HL-60 (cell line): ENCODE results near the gene MALRD1.

ENCODE experiments used
- DNase-seq, 2 experiments: peaks; one replicate each; pipeline ENCODE4 v3.0.0-alpha.2; 2010 to 2020; ENCODE audit warnings: low read depth in 1 of 2, low spot score in 1 of 2
- H3K27ac ChIP-seq: fragments of 250-450 bp; sonication (Bioruptor Pico); replicated peaks from 2 replicates; pipeline ENCODE4 v1.5.1; 2020; ENCODE audit warnings: mild to moderate bottlenecking, moderate library complexity
- H3K27me3 ChIP-seq: fragments of 250-450 bp; sonication (Bioruptor Pico); 2 replicates; pipeline ENCODE4 v1.5.1; 2021; ENCODE audit warnings: mild to moderate bottlenecking, moderate library complexity; ENCODE audit not compliant: insufficient read depth, poor library complexity, severe bottlenecking
- H3K4me3 ChIP-seq: replicated peaks from 2 replicates; pipeline ENCODE4 v1.5.1; 2011; ENCODE audit warnings: mild to moderate bottlenecking, control low read depth, low read length; ENCODE audit not compliant: insufficient read depth
- GABPA ChIP-seq: IDR thresholded peaks from 2 replicates; pipeline ENCODE4 v1.6.1; 2012; ENCODE audit warnings: low read depth
- POLR2AphosphoS5 ChIP-seq: IDR thresholded peaks from 2 replicates; pipeline ENCODE4 v1.6.1; 2012; ENCODE audit warnings: low read depth
- SPI1 ChIP-seq: IDR thresholded peaks from 2 replicates; pipeline ENCODE4 v1.6.1; 2012; ENCODE audit warnings: low read depth, mild to moderate bottlenecking, borderline replicate concordance
- TF ChIP-seq, protein P1 (sequence below): IDR thresholded peaks from one replicate; pipeline ENCODE4 v1.5.1; 2011; ENCODE audit warnings: low read length, control low read depth, inconsistent platforms; ENCODE audit not compliant: insufficient read depth
- TF ChIP-seq, protein P2 (sequence below): IDR thresholded peaks from 2 replicates; pipeline ENCODE4 v1.6.1; 2012; ENCODE audit warnings: low read depth; ENCODE audit not compliant: insufficient replicate concordance

MALRD1 gene

DNA sequence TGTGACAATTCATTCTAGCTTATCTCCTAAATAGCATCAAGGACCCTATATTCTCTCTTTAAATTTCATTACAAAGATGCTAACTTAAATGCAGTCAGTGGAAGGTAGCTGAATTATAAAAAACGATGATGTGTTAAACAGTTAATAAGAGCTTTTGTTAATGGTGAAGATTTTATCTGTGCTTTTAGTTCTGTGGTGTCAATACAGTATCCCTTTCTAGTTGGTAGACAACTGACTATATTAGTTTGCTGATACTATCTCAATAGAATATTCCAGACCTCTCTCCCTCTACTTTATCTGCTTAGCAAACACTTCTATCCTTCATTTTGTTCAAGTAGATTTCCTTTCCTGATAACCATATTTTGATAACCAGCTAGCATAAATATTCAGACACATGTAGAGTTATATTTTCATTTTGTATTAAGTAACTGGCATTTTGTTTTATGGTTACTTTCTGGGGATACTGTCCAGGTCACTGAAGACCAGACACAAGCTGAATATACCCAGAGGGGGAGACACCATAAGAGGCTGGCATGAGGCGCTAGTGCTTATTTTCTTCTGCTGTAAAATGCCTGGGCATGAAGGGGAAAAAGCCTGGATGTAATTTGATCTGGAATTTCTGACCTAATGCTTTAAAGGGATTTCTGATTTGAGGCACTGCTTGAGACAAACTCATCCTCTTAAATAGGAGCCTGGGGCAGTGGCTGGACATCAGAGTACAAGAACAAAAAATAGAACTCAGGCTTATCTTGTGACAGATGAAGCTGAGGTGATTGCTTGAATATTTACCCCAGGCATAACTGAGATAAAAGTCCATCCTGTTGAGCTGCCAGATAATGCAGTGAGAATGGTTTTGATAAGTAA is 197.5 kb downstream of the MALRD1 start:
- H3K27me3 ChIP-seq: no peaks in the 10 kb centered on the region
- TF ChIP-seq POLR2AphosphoS5 (no peak), SPI1 (no peak), GABPA (no peak)
- TF ChIP-seq, protein P1, sequence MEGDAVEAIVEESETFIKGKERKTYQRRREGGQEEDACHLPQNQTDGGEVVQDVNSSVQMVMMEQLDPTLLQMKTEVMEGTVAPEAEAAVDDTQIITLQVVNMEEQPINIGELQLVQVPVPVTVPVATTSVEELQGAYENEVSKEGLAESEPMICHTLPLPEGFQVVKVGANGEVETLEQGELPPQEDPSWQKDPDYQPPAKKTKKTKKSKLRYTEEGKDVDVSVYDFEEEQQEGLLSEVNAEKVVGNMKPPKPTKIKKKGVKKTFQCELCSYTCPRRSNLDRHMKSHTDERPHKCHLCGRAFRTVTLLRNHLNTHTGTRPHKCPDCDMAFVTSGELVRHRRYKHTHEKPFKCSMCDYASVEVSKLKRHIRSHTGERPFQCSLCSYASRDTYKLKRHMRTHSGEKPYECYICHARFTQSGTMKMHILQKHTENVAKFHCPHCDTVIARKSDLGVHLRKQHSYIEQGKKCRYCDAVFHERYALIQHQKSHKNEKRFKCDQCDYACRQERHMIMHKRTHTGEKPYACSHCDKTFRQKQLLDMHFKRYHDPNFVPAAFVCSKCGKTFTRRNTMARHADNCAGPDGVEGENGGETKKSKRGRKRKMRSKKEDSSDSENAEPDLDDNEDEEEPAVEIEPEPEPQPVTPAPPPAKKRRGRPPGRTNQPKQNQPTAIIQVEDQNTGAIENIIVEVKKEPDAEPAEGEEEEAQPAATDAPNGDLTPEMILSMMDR: no peak
- TF ChIP-seq, protein P2, sequence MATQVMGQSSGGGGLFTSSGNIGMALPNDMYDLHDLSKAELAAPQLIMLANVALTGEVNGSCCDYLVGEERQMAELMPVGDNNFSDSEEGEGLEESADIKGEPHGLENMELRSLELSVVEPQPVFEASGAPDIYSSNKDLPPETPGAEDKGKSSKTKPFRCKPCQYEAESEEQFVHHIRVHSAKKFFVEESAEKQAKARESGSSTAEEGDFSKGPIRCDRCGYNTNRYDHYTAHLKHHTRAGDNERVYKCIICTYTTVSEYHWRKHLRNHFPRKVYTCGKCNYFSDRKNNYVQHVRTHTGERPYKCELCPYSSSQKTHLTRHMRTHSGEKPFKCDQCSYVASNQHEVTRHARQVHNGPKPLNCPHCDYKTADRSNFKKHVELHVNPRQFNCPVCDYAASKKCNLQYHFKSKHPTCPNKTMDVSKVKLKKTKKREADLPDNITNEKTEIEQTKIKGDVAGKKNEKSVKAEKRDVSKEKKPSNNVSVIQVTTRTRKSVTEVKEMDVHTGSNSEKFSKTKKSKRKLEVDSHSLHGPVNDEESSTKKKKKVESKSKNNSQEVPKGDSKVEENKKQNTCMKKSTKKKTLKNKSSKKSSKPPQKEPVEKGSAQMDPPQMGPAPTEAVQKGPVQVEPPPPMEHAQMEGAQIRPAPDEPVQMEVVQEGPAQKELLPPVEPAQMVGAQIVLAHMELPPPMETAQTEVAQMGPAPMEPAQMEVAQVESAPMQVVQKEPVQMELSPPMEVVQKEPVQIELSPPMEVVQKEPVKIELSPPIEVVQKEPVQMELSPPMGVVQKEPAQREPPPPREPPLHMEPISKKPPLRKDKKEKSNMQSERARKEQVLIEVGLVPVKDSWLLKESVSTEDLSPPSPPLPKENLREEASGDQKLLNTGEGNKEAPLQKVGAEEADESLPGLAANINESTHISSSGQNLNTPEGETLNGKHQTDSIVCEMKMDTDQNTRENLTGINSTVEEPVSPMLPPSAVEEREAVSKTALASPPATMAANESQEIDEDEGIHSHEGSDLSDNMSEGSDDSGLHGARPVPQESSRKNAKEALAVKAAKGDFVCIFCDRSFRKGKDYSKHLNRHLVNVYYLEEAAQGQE: no peak
- DNase-seq: no peak
- no peak overlapping the region for H3K4me3 ChIP-seq
- no peak overlapping the region for H3K27ac ChIP-seq

DNA sequence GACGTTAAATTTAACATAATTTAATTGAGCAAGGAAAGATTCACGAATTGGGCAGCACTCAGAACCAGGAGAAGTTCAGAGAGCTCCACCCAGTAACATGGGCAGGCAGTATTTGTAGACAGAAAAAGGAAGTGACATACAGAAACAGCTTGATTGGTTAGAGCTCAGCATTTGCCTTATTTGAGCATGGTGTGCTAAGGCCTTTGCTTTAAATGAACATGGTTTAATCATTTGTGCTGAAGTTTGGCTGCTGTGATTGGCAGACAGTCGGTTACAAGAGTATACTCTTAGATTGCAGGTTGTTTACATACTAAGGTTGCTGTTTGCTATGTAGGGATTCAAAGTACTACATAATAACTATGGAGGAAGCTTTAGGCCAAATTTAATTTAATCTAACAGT is 199.2 kb downstream of the MALRD1 start:
- H3K27ac ChIP-seq: no peak overlapping the region
- H3K27me3 ChIP-seq: no peaks in the 10 kb centered on the region

DNA sequence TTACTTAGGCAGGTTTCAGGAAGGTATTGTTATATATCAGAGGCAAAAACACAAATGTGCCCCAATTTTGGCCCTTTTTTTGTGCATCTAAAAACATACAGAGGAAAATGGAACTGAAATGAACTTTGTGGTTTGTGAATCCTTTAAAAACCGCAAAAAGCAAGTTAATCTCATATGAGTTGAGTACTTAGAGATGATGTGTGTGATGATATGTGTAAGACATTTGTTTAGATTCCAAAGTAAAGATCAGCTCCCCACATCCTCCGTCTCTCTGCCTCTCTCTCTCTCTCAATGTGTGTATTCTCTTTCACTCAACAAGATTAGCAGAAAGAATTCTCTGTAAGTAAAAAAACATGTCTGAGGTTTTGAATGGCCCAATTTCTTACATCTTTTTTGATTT is 201.9 kb downstream of the MALRD1 start:
- Histone ChIP-seq H3K27ac (no peak overlapping the region), H3K4me3 (no peak overlapping the region), H3K27me3 (no peaks in the 10 kb centered on the region)
- no peak for DNase-seq
- no peak for TF ChIP-seq GABPA
- no peak for TF ChIP-seq POLR2AphosphoS5
- TF ChIP-seq SPI1: no peak
- TF ChIP-seq, protein P2: no peak

More for the DNA sequence above, 199.2 kb downstream of the MALRD1 start:
- no peak overlapping the region for H3K4me3 ChIP-seq
- no peak for DNase-seq
- TF ChIP-seq GABPA: no peak
- TF ChIP-seq, protein P2: no peak
- no peak for TF ChIP-seq POLR2AphosphoS5
- TF ChIP-seq, protein P1: no peak
- no peak for TF ChIP-seq SPI1
